Astrocyte (in vitro differentiated cells and primary cell): ENCODE results near the gene NLRP12. TPM values are rescaled to one million over a fixed set of nuclear protein-coding genes. Genes with fewer than 3 reads are reported as not detected.
A peak's percentile ranks its signal among the peaks of the same experiment; 100 is the strongest.
"Not testable (repeated sequence)": the region's sequence is repeated elsewhere in the genome, so short reads cannot be mapped to it uniquely, and the experiment has no call there.

Experiments
- DNase-seq: peaks from one replicate; pipeline ENCODE4 v3.0.0-alpha.2; 2010; ENCODE audit warnings: low read depth
- FAIRE-seq: peaks from 2 replicates; lab custom pipeline; 2011; peaks lifted over from hg19 to GRCh38; lab: Jason Lieb, UNC
- H2AFZ ChIP-seq: 2 replicates; pipeline ENCODE4 v1.6.0; 2012; ENCODE audit warnings: low read depth, low read length, inconsistent platforms
- H3K27ac ChIP-seq: 2 replicates; pipeline ENCODE4 v1.5.1; 2011; ENCODE audit warnings: low read depth, low read length, inconsistent platforms
- H3K27me3 ChIP-seq: 2 replicates; pipeline ENCODE4 v1.6.0; 2011; ENCODE audit warnings: low read length, inconsistent platforms; ENCODE audit not compliant: insufficient read depth
- H3K36me3 ChIP-seq: 2 replicates; pipeline ENCODE4 v1.5.1; 2011; ENCODE audit warnings: low read length, inconsistent platforms; ENCODE audit not compliant: insufficient read depth
- H3K4me1 ChIP-seq: 2 replicates; pipeline ENCODE4 v1.5.1; 2011; ENCODE audit warnings: low read length, inconsistent platforms; ENCODE audit not compliant: insufficient read depth
- H3K4me2 ChIP-seq: 2 replicates; pipeline ENCODE4 v1.6.0; 2012; ENCODE audit warnings: low read length, inconsistent platforms
- H3K4me3 ChIP-seq: 2 replicates; pipeline ENCODE4 v1.5.1; 2011; ENCODE audit warnings: low read depth, mild to moderate bottlenecking, low read length, inconsistent platforms; ENCODE audit not compliant: insufficient read depth
- H3K79me2 ChIP-seq: 2 replicates; pipeline ENCODE4 v1.6.0; 2012; ENCODE audit warnings: mild to moderate bottlenecking, low read length, inconsistent platforms; ENCODE audit not compliant: insufficient read depth
- H3K9ac ChIP-seq: 2 replicates; pipeline ENCODE4 v1.6.0; 2012; ENCODE audit warnings: mild to moderate bottlenecking, low read length, inconsistent platforms
- H3K9me3 ChIP-seq: 2 replicates; pipeline ENCODE4 v1.5.1; 2012; ENCODE audit warnings: low read depth, mild to moderate bottlenecking, low read length, inconsistent platforms; ENCODE audit not compliant: insufficient read depth
- H4K20me1 ChIP-seq: 2 replicates; pipeline ENCODE4 v1.6.0; 2012; ENCODE audit warnings: low read length, inconsistent platforms; ENCODE audit not compliant: insufficient read depth
- H3K27ac Mint-ChIP-seq: one replicate; pipeline ENCODE4 v1.8.0; 2021; ENCODE audit warnings: mild to moderate bottlenecking, mixed read lengths; ENCODE audit not compliant: unreplicated experiment
- H3K27me3 Mint-ChIP-seq: one replicate; pipeline ENCODE4 v1.8.0; 2021; ENCODE audit warnings: low read depth, mixed read lengths; ENCODE audit not compliant: unreplicated experiment
- H3K36me3 Mint-ChIP-seq: one replicate; pipeline ENCODE4 v1.8.0; 2021; ENCODE audit warnings: low read depth, mixed read lengths; ENCODE audit not compliant: unreplicated experiment
- H3K4me1 Mint-ChIP-seq: one replicate; pipeline ENCODE4 v1.8.0; 2021; ENCODE audit warnings: low read depth, mixed read lengths; ENCODE audit not compliant: unreplicated experiment
- H3K4me3 Mint-ChIP-seq: one replicate; pipeline ENCODE4 v1.8.0; 2021; ENCODE audit warnings: mild to moderate bottlenecking, moderate library complexity, mixed read lengths; ENCODE audit not compliant: unreplicated experiment
- H3K9me3 Mint-ChIP-seq: one replicate; pipeline ENCODE4 v1.8.0; 2021; ENCODE audit warnings: mild to moderate bottlenecking, mixed read lengths; ENCODE audit not compliant: unreplicated experiment
- CTCF ChIP-seq: IDR thresholded peaks from 2 replicates; pipeline ENCODE4 v1.5.1; 2011; ENCODE audit warnings: low read depth, mild to moderate bottlenecking, inconsistent platforms, low read length, moderate library complexity; ENCODE audit not compliant: insufficient read depth
- EZH2 ChIP-seq: IDR thresholded peaks from 2 replicates; pipeline ENCODE4 v1.6.1; 2012; ENCODE audit warnings: mild to moderate bottlenecking, low read length, inconsistent platforms; ENCODE audit not compliant: insufficient read depth
- microRNA-seq: library from miRNA; unstranded; fragments of <30 nt; microRNA quantifications from one replicate; pipeline ENCODE4 v1.2.0, GENCODE V29; 2020
- total RNA-seq: library from RNA; stranded (reverse); gene quantifications from 2 replicates; pipeline ENCODE4 v1.2.1, GENCODE V29; 2021

The NLRP12 gene
- total RNA-seq, 1 donor from 2014 or later: not detected

GRCh38 chr19:53768401-53768800 lies 55.7 kb downstream of the NLRP12 start:
- TF ChIP-seq EZH2 (no peak), CTCF (no peak)
- H3K4me3 Mint-ChIP-seq: no peak overlapping the region
- H3K27ac Mint-ChIP-seq: no peak overlapping the region
- no peaks in the 10 kb centered on the region for H4K20me1 ChIP-seq
- no peak for DNase-seq
- H3K27ac ChIP-seq: no peak overlapping the region
- no peaks in the 10 kb centered on the region for H3K4me1 Mint-ChIP-seq
- H3K4me1 ChIP-seq: no peaks in the 10 kb centered on the region
- no peaks in the 10 kb centered on the region for H3K36me3 ChIP-seq
- H3K4me3 ChIP-seq: no peak overlapping the region
- no peak overlapping the region for H2AFZ ChIP-seq
- no peak for FAIRE-seq
- no peaks in the 10 kb centered on the region for H3K9me3 ChIP-seq
- no peaks in the 10 kb centered on the region for H3K79me2 ChIP-seq
- peaks cover 2% of the 10 kb centered on the region for H3K27me3 Mint-ChIP-seq
- no peaks in the 10 kb centered on the region for H3K36me3 Mint-ChIP-seq
- no peak overlapping the region for H3K4me2 ChIP-seq
- no peak overlapping the region for H3K9ac ChIP-seq
- no peaks in the 10 kb centered on the region for H3K27me3 ChIP-seq
- peaks cover 5% of the 10 kb centered on the region for H3K9me3 Mint-ChIP-seq

DNA sequence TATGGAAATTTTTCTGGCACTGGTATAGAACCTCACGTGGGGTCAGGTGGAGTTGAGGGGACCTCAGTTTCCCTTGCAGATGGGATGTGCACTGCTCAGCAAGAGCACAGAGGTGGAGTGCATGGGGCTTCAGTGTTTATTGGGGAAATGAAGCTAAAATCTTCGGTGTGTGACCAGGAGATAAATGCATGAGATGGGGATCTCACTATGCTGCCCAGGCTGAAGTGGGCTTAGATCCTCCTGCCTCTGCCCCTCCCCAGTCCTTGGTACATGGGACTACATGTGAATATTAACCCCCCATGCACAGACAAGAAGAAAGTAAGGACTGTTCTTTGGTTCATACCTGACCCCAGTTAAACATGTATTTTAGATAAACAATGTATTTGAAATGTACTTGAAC lies 65.1 kb downstream of the NLRP12 start:
- H3K4me3 ChIP-seq, H3K4me2 ChIP-seq, H3K9ac ChIP-seq, H2AFZ ChIP-seq, H3K4me1 Mint-ChIP-seq, H3K27ac Mint-ChIP-seq, H3K27me3 Mint-ChIP-seq, H3K36me3 Mint-ChIP-seq, H3K79me2 ChIP-seq, H3K9me3 Mint-ChIP-seq, H3K9me3 ChIP-seq, DNase-seq, H4K20me1 ChIP-seq, H3K4me1 ChIP-seq, H3K27ac ChIP-seq, H3K4me3 Mint-ChIP-seq, H3K27me3 ChIP-seq, FAIRE-seq, H3K36me3 ChIP-seq: not testable (repeated sequence)

Small RNA genes within 50 kb of the gene (microRNA-seq; reads per million reads assigned to microRNA genes)
- gene MIR1283-2 (not detected), gene MIR371A (not detected), gene MIR372 (9.6 reads per million, percentile 35 among the genes with 10 or more reads in this experiment), gene MIR373 (1.9 reads per million), gene MIR516A1 (not detected), gene MIR516A2 (not detected), gene MIR519A1 (9.0 reads per million, percentile 33 among the genes with 10 or more reads in this experiment), gene MIR521-1 (not detected), gene MIR522 (59.1 reads per million, percentile 60 among the genes with 10 or more reads in this experiment), gene MIR527 (1.6 reads per million)

Other genes with a start within 250 kb of the NLRP12 start
- gene DPRX, start 192.3 kb downstream of the NLRP12 start, total RNA-seq: not detected in 2 replicates
- gene MYADM, start 43.6 kb upstream of the NLRP12 start, total RNA-seq: 221 and 246 TPM in 2 replicates
- gene PRKCG, start 57.9 kb upstream of the NLRP12 start, total RNA-seq: 0.29 and 0.41 TPM in 2 replicates
- gene CACNG7, start 85.0 kb upstream of the NLRP12 start, total RNA-seq: 3.5 and 4.4 TPM in 2 replicates
- gene CACNG8, start 138.6 kb upstream of the NLRP12 start, total RNA-seq: 3.2 TPM in 2 replicates
- 0.20 TPM in 1 of 2 replicates, not detected in the other for gene CACNG6, start 167.3 kb upstream of the NLRP12 start, total RNA-seq
- 0.68 TPM in 1 of 2 replicates, not detected in the other for gene VSTM1, start 239.6 kb upstream of the NLRP12 start, total RNA-seq